ENCODE measurements around the gene NHEJ1.

Gene NHEJ1

GRCh38 chr2:219183151-219183772 is 22.6 kb upstream of the NHEJ1 start:
- DNase-seq = no peak
- no peak overlapping the region for H3K4me3 Mint-ChIP-seq

DNA sequence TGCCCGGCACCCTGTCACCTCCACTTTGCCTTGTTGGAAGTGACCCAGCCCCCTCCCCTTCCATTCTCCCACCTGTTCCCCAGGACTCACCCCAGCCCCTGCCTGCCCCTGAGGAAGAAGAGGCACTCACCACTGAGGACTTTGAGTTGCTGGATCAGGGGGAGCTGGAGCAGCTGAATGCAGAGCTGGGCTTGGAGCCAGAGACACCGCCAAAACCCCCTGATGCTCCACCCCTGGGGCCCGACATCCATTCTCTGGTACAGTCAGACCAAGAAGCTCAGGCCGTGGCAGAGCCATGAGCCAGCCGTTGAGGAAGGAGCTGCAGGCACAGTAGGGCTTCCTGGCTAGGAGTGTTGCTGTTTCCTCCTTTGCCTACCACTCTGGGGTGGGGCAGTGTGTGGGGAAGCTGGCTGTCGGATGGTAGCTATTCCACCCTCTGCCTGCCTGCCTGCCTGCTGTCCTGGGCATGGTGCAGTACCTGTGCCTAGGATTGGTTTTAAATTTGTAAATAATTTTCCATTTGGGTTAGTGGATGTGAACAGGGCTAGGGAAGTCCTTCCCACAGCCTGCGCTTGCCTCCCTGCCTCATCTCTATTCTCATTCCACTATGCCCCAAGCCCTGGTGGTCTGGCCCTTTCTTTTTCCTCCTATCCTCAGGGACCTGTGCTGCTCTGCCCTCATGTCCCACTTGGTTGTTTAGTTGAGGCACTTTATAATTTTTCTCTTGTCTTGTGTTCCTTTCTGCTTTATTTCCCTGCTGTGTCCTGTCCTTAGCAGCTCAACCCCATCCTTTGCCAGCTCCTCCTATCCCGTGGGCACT is 21.9 kb upstream of the NHEJ1 start:
- no peak for DNase-seq
- no peak overlapping the region for H3K27ac Mint-ChIP-seq
- no peaks in the 10 kb centered on the region for H3K9me3 Mint-ChIP-seq
- H3K27me3 Mint-ChIP-seq (ENCODE audit: low read depth, poor library complexity) = peaks cover 5% of the 10 kb centered on the region
- TF ChIP-seq, protein P1, sequence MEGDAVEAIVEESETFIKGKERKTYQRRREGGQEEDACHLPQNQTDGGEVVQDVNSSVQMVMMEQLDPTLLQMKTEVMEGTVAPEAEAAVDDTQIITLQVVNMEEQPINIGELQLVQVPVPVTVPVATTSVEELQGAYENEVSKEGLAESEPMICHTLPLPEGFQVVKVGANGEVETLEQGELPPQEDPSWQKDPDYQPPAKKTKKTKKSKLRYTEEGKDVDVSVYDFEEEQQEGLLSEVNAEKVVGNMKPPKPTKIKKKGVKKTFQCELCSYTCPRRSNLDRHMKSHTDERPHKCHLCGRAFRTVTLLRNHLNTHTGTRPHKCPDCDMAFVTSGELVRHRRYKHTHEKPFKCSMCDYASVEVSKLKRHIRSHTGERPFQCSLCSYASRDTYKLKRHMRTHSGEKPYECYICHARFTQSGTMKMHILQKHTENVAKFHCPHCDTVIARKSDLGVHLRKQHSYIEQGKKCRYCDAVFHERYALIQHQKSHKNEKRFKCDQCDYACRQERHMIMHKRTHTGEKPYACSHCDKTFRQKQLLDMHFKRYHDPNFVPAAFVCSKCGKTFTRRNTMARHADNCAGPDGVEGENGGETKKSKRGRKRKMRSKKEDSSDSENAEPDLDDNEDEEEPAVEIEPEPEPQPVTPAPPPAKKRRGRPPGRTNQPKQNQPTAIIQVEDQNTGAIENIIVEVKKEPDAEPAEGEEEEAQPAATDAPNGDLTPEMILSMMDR (IDR thresholded peaks at IDR 0.05) = no peak
- H3K4me3 Mint-ChIP-seq = no peak overlapping the region
- peaks cover 14% of the 10 kb centered on the region for H3K4me1 Mint-ChIP-seq
- H3K36me3 Mint-ChIP-seq (ENCODE audit: low read depth) = peaks cover 38% of the 10 kb centered on the region

More at GRCh38 chr2:219183151-219183772, 22.6 kb upstream of the NHEJ1 start:
- peaks cover 12% of the 10 kb centered on the region for H3K4me1 Mint-ChIP-seq
- TF ChIP-seq, protein P1 (IDR thresholded peaks at IDR 0.05) = no peak
- peaks cover 8% of the 10 kb centered on the region for H3K27me3 Mint-ChIP-seq (ENCODE audit: low read depth, poor library complexity)
- H3K27ac Mint-ChIP-seq = no peak overlapping the region
- H3K9me3 Mint-ChIP-seq = no peaks in the 10 kb centered on the region
- H3K36me3 Mint-ChIP-seq (ENCODE audit: low read depth) = peaks cover 38% of the 10 kb centered on the region

DNA sequence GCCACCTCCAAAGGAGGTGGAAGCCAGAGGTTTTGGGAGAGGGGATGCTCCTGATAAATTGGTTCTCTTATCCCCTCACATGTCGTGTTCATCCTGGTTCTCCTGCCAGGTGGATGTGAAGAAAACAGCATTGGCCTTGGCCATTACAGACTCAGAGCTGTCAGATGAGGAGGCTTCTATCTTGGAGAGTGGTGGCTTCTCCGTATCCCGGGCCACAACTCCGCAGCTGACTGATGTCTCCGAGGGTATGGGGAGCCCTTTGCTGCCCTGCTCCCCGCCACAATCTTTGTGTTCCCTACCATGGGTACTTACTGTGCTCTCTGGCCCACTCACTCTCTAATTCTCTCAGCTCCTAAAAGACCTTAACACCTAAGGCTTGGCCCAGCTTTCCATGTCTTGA is 20.9 kb upstream of the NHEJ1 start:
- Mint-ChIP-seq H3K4me1 (peaks cover 20% of the 10 kb centered on the region), H3K27ac (no peak overlapping the region), H3K36me3 (ENCODE audit: low read depth) (peaks cover 38% of the 10 kb centered on the region), H3K27me3 (ENCODE audit: low read depth, poor library complexity) (peaks cover 3% of the 10 kb centered on the region), H3K4me3 (peak overlapping the region; percentile 12), H3K9me3 (no peaks in the 10 kb centered on the region)
- TF ChIP-seq, protein P1 (IDR thresholded peaks at IDR 0.05) = no peak
- DNase-seq = no peak

DNA sequence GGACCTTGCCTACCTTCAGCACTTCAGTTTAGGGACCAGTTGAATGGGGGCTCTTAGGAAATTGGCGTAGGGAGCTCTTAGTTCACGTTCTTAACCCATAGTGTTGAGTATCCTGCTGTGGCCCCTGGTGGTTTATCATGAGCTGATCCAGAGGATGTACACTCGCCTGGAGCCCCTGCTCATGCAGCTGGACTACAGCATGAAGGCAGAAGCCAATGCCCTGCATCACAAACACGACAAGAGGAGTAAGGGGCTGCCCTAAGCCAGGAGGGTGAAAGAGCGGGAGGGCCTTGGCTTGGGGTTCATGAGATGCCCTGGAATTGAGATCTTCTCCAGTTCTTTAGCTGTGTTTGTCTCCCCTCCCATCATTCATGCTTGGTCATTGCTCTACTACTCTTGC is 20.3 kb upstream of the NHEJ1 start:
- H3K27ac Mint-ChIP-seq = no peak overlapping the region
- H3K36me3 Mint-ChIP-seq (ENCODE audit: low read depth) = peaks cover 38% of the 10 kb centered on the region
- TF ChIP-seq, protein P1 (IDR thresholded peaks at IDR 0.05) = no peak
- H3K9me3 Mint-ChIP-seq = no peaks in the 10 kb centered on the region
- H3K4me1 Mint-ChIP-seq = peaks cover 23% of the 10 kb centered on the region
- H3K27me3 Mint-ChIP-seq (ENCODE audit: low read depth, poor library complexity) = peaks cover 3% of the 10 kb centered on the region
- no peak for DNase-seq
- H3K4me3 Mint-ChIP-seq = peak overlapping the region; percentile 52

- Mint-ChIP-seq H3K9me3 (no peaks in the 10 kb centered on the region), H3K27ac (no peak overlapping the region), H3K27me3 (ENCODE audit: low read depth, poor library complexity) (peaks cover 3% of the 10 kb centered on the region)
Measured at GRCh38 chr2:219179601-219180465, 19.2 kb upstream of the NHEJ1 start.

More at GRCh38 chr2:219179601-219180465, 19.2 kb upstream of the NHEJ1 start:
- H3K4me3 Mint-ChIP-seq = peak overlapping the region; percentile 97
- no peak for DNase-seq
- peaks cover 33% of the 10 kb centered on the region for H3K36me3 Mint-ChIP-seq (ENCODE audit: low read depth)
- peaks cover 30% of the 10 kb centered on the region for H3K4me1 Mint-ChIP-seq
- TF ChIP-seq, protein P1 (IDR thresholded peaks at IDR 0.05) = no peak
